ENCODE data around the gene RTL1.

The RTL1 gene

GRCh38 chr14:100866666-100867630, 36.6 kb downstream of the RTL1 start:
- DNase-seq (ENCODE audit: low read depth in 2 of 2): no peak
- H3K4me3 ChIP-seq (replicated peaks in 1 of 2; ENCODE audit: low read depth in 2 of 2, low read length in 2 of 2): no peak overlapping the region
- TF ChIP-seq CTCF (IDR thresholded peaks at IDR 0.05; ENCODE audit: low read depth, low read length): no peak

- no peak for DNase-seq (ENCODE audit: low read depth in 2 of 2)
- TF ChIP-seq CTCF (IDR thresholded peaks at IDR 0.05; ENCODE audit: low read depth, low read length): no peak
- H3K4me3 ChIP-seq (replicated peaks in 1 of 2; ENCODE audit: low read depth in 2 of 2, low read length in 2 of 2): no peak overlapping the region
Measured at GRCh38 chr14:100865682-100866591, 37.6 kb downstream of the RTL1 start.

- no peak for DNase-seq (ENCODE audit: low read depth in 2 of 2)
- no peak for TF ChIP-seq CTCF (IDR thresholded peaks at IDR 0.05; ENCODE audit: low read depth, low read length)
- H3K4me3 ChIP-seq (replicated peaks in 1 of 2; ENCODE audit: low read depth in 2 of 2, low read length in 2 of 2): no peak overlapping the region
Measured at GRCh38 chr14:100864960-100865681, 38.4 kb downstream of the RTL1 start.

- no peak for TF ChIP-seq CTCF (IDR thresholded peaks at IDR 0.05; ENCODE audit: low read depth, low read length)
- no peak overlapping the region for H3K4me3 ChIP-seq (replicated peaks in 1 of 2; ENCODE audit: low read depth in 2 of 2, low read length in 2 of 2)
- no peak for DNase-seq (ENCODE audit: low read depth in 2 of 2)
Measured at GRCh38 chr14:100864206-100864605, 39.3 kb downstream of the RTL1 start.

- no peak for TF ChIP-seq CTCF (IDR thresholded peaks at IDR 0.05; ENCODE audit: low read depth, low read length)
Measured at GRCh38 chr14:100862793-100863192, 40.7 kb downstream of the RTL1 start.

GRCh38 chr14:100862277-100862676, 41.2 kb downstream of the RTL1 start:
- H3K4me3 ChIP-seq (replicated peaks in 1 of 2; ENCODE audit: low read depth in 2 of 2, low read length in 2 of 2): no peak overlapping the region
- peak in 1 of 2 donors; percentile 25 for DNase-seq (ENCODE audit: low read depth in 2 of 2)
- no peak for TF ChIP-seq CTCF (IDR thresholded peaks at IDR 0.05; ENCODE audit: low read depth, low read length)

More at GRCh38 chr14:100862793-100863192, 40.7 kb downstream of the RTL1 start:
- no peak for DNase-seq (ENCODE audit: low read depth in 2 of 2)
- no peak overlapping the region for H3K4me3 ChIP-seq (replicated peaks in 1 of 2; ENCODE audit: low read depth in 2 of 2, low read length in 2 of 2)

All from cardiac fibroblast (primary cell).